Measurements from ENCODE around the gene PTCD3.
A peak's percentile ranks its signal among the peaks of the same experiment; 100 is the strongest.

PTCD3 gene

DNA sequence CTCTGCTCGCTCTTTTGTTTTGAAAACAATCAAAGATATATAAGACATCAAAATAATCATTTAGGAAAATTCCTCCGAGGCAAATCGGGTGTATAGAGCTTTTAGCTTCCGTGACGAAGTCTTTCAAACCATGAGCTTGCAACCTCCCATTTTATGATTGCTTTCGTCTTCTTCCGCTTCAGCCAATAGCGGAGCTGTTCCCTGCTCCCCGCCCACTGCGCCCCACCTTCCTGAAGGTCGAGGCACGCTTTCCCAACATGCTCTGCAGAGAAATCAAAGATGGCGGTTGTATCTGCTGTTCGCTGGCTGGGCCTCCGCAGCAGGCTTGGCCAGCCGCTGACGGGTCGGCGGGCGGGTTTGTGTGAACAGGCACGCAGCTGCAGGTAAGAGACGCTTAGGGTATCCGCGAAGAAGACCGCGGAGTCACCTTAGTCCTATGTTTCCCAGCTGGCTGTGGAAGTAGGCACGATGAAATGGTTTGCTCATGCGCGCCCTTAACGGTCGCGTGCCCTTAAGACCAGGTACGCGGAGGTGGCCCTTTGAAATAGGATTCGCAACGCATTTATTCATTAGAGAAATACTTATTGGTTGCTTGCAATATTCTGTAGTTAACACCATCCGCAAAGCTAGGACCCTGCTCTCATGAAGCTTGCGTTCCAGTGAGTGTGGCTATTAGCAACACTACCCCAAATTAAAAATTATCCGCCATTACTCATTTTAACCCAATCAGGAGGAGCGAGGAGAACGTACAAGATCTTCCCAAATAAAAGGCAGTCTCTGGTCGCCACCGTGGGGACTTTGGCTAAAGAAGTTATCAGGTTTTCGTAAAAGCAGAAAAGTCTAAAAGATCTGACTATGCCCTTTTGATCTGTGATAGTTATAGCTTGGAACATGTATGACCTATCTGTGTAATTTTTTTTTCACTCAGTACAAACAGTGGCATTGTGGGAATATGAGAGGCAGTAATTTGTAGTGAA lies at the start of gene PTCD3:
TSS of gene PTCD3 (plus strand) at position 267 of the 977 bp plus-strand sequence. CDS start at position 280, 13 bp downstream.
- DNase-seq: peak; percentile 95

DNA sequence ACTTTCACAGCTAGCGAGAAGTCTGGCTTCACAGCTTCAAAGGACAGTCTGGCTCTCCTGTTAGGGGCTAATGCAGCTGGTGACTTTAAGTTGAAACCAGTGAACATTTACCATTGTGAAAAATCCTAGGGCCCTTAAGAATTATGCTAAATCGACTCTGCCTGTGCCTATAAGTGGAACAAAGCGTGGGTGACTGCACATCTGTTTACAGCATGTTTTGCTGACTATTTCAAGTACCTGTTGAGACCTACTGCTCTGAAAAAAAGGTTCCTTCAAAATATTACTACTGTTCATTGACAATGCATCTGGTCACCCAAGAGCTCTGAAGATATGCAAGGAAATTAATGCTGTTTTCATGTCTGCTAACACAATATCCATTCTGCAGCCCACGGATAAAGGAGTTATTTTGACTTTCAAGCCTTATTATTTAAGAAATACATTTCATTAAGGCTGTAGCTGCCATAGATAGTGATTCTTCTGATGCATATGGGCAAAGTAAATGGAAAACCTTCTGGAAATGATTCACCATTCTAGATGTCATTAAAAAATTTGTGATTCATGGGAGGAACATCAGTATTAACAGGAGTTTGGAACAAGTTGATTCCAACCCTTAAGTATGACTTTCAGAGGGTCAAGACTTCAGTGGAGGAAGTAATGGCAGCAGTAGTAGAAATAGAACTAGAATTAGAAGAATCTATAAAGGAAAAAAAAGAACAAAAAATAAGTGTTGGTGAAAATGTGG lies 49.3 kb upstream of the PTCD3 start:
- no peak for DNase-seq

DNA sequence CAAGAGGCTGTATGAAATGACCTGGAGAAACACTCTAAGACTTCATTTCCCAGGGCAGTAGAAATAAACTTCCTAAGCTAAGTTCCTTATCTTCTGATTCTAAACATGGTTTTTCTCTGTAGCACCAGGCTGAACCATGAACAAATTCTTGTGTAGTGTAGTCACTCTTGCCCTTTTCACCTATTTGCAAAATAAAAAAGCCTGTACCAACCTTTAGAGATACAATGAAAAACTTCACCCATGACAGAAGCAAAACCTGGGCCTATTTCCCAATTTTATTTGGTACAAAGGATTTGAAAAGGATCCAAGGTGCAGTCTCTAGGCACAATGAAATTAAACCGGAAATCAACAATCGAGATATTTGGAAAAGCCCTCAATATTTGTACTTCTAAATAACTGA lies 44.0 kb upstream of the PTCD3 start:
- DNase-seq: no peak

DNA sequence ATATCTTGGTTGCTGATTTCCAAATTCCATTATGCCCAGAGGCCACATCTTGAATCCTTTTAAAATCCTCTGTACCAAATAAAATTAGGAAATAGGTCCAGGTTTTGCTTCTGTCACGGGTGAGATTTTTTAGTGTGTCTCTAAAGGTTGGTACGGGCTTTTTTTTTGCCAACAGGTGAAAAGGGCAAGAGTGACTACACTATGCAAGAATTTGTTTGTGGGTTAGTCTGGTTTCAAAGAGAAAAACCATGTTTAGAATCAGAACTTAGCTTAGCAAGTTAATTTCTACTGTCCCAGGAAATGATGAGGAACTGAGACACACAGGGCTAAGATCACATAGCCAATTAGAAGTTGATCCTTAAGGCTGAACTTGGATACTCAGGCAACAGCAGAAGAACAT lies 42.0 kb upstream of the PTCD3 start:
- DNase-seq: no peak

DNA sequence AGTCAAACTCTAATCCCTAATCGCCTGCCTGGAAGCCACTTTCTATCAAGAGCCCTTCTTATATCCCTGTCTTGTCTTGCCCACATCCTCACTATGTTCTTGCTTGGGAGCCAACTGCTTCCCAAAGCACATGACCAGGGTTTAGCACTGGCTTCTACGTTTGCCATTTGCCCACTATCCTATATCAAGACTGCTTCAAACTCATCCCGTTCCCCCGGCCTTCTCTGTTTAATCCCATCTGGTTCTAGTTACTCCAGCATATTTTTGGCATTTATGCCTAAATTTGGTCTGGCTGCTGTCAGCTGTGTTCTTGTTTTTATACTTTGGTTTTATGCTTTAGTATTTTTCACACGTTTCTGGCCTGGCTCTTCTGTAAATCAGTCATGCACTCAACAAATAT lies 40.5 kb upstream of the PTCD3 start:
- no peak for DNase-seq

DNA sequence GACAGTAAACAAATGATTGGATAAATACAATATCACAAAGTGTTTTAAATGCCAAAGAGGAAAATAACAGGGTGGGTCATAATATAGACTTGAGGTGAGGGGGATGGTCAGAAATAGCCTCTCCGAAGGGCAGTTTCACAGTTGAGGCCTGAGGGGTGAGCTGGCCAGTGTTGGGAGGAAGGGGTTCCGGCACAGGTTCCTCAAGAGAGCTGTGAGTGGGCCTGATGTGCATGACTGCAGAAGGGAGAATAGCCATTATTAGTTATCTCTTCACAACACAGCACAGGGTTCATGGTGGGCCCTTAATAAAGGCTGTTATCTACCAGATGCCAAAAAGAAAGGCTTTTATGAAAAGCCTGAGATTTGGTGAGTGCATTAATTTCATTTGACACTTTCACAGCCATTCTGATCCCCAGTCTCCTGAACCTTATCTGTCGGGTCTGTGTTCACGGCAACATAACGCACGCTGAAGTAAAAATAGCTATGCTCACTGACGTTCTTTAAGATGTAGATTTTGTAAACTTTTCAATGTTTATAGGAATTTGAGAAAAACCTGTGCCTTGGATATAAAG lies 39.9 kb upstream of the PTCD3 start:
- DNase-seq: no peak

DNA sequence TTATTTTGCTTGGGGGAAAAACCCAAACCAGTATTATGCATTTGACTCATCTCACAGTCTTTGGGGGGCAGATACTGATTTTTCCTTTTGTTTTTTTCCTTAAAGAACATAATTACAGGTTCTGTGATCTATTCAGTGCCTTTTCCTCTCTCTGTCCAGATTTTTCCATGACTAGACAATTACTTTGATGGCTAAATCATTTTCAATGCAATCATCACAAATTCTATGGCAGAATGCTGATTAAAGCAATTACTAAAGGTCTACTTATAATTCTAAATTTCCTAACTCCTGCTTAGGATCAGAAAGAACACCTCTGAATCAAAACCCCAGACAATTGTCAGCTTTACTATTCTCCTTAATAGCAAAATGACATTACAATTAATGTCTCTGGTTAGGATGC lies 39.1 kb upstream of the PTCD3 start:
- DNase-seq: no peak

DNA sequence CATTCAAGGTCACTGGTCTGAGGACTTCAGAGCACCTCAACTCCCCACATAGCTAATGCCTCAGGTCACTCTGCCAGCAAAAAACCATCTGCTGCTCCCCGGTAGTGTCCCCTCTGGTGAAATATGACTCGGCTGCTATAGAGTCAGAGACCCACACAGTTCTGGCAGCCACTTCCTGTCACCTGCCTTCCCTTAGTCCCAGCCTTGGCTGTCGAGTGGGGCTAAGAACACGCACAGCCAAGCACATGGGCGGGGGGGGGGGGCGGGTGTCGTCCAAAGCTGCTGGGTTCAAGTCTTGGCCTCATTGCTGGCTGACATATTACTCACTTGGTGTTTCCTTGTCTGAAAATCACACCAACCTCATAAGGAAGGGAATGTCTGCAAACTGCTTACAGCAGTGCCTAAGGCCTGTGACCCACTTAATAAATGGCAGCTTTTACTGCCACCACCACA lies 37.9 kb upstream of the PTCD3 start:
- peak; percentile 70 for DNase-seq

DNA sequence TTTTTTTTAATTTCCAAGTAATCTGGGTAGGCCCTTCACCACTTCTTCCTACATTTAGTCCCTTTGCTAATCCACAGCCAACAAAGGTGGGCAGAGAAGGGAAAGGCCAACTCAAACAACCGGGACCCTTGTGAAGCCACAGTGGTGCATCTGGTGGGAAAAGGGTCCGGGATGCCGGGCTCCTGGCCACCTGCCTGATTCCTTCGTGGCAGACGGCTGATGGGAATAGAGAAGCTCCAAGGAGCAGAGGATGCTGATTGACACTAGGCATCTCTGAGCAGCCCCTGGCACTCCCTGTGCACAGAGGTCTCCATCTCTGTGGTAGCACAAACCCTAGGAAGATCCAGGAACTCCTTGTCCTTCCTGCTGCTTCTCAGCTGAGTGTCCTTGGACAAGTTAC lies 37.4 kb upstream of the PTCD3 start:
- DNase-seq: no peak

DNA sequence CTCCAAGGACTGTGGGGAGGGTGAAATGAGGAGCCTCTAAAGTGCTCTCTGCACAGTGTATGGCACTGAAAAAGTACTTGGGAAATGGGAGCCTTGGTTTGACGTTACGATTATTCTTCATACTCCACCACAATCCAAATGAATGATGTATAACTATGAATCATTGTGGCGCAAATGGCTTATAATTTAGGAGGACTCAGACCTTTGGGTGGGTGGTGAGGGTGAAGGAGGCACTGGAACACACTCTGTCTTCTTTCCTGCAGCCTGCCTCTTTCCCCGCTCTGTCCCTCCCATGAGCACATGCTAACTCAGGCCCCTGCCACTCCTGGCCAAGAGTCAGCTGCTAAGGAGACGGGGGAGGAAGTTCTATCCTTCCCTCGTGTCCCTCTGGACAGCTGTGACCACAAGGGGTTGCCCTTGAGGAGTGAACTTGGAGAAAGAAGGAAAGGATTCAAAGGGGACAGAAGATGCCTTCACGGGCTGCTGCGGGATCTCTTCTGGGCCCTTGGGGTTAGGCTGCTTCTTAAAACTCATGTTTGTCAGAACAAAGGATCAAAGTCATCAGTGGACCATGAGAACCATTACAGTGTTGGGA lies 36.8 kb upstream of the PTCD3 start:
- no peak for DNase-seq

DNA sequence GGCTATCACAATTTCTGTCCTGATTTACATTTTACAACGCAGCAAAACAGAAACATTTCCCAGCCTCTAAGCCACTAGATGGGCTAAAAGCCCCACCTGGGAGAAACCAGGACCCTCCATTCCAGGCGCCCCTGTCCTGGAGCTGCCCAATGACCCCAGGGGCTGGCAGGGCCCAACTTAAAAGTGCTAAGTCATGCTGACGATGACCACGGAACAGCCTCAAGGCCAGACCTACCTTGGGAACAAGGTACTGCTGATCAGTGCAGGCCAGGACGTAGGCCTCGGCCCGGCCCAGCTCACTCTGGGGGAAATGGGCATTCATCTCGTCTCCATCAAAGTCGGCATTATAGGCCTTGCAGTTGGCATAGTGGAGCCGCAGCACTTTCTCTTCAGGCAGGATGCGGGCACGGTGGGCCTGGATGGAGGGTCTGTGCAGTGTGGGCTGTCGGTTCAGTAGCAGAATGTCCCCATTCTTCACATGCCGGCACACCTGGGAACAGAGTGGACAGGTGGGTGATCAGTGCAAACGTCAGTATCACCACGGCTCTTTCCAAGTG lies 36.2 kb upstream of the PTCD3 start:
- DNase-seq: no peak

DNA sequence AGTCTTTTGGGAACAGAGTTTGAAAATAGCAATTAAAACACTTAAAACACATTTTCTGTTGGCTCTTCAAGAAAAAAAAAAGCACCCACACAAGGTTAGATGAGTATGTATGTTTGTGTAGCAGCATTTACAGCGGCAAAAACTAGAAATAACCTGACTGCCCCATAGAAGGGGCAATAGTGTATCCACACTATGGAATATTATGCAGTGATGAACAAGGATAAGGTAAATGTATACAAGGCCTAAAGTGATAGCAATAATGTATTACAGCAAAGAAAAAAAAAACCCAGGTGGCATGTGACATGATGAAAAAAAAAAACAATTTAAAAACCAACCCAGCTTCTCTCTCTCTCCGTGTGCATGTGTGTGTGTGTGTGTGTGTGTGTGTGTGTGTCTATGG lies 35.2 kb upstream of the PTCD3 start:
- DNase-seq: no peak

DNA sequence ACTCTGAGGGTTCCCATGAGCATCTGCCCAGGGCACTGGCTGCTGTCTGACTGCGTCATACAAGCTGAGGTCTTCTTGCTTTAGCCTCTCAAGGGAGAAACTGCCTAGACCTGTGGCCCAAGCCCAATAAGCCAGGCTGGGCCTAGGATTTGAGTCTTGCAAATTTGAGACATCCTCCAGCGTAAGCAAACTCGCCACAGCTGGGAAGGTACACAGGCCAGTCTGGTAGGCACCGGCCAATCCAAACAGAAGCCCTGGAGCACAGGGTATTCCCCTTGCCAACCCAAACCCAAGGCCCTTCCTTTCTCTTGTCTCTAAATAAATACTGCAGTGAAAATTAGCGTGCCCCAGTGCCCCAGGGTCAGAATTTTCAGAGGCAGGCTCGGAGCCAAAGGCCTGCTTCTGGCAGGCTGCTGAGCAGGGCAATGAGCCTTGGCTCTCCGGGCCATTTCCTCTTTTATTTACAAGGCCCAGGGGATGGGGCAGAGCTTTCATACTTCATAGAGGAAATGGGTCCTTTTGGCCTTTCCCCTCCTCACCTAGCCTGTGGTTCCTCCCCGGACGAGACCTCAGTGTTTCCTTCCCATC lies 33.7 kb upstream of the PTCD3 start:
- no peak for DNase-seq

DNA sequence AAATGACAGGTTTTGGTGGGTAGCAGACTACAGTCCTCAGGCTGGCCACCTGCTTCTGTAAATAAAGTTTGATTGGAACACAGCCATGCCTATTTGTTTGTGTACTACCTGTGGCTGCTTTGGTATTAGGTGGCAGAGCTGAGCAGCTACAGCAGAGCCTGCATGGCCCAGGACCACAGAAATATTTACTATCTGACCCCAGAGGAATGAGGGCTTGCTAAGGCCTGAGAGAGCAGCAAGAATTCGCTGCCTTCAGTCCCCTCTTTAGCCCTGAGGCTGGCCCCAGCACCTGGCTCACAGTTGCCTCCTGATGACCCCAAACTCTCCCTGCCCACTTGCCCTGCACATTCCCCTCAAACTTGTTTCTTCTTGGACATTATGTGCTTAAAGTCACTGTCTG lies 32.8 kb upstream of the PTCD3 start:
- no peak for DNase-seq

DNA sequence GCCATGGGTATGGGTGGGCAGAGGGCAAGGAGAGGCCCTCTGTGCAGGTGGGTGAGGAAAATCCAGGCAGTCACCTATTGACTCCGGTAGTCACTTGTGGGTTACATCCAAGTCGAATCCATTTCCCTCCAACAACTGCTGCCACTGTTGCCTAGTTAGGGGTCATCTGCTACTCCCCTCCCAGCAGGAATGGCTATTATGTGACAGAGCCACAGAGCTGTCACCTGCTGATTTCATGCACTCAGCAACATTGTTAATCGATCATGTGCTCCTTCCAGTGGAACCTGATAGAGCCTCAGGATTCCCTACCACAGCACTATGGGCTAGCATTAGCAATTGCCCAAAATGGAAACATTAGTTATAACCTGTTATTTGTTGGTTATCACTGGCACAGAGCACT lies 31.8 kb upstream of the PTCD3 start:
- DNase-seq: no peak

DNA sequence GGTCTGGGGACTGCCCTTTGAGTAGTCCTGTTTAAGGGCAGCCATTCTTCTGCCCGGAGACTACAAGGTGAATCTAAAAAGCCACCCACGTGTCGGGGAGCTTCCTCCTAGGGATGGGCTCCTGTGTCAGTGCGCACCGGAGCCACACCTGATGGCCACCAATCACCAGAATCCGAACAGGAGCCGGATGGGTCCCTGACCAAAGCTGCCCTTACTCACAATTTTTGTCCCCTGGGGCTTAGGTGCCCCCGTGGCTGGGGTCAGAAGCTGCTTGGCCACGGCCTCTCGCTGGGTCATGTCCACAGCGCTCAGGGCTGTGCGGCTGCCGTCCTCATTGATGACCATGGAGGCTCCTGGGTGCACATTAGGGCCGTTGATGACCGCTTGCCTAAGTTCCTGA lies 31.2 kb upstream of the PTCD3 start:
- no peak for DNase-seq

DNA sequence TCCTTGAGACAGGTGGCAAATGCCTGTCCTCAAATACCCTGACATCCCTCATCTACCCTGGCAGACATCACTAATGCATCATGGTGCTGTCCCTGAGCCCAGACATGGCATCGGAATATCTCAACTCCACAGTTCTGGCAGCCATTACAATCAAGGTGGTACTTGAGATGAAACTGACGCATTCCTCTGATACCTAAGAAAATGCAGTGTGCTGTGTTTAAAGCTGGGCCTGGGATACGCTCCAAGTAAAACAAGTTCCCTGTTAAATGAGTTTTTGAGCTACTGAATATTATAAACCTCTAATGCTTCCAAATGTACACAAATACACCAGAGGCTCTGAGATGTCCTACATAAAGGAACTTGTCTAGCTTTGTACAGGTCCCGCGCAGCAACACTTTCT lies 30.1 kb upstream of the PTCD3 start:
- DNase-seq: no peak

DNA sequence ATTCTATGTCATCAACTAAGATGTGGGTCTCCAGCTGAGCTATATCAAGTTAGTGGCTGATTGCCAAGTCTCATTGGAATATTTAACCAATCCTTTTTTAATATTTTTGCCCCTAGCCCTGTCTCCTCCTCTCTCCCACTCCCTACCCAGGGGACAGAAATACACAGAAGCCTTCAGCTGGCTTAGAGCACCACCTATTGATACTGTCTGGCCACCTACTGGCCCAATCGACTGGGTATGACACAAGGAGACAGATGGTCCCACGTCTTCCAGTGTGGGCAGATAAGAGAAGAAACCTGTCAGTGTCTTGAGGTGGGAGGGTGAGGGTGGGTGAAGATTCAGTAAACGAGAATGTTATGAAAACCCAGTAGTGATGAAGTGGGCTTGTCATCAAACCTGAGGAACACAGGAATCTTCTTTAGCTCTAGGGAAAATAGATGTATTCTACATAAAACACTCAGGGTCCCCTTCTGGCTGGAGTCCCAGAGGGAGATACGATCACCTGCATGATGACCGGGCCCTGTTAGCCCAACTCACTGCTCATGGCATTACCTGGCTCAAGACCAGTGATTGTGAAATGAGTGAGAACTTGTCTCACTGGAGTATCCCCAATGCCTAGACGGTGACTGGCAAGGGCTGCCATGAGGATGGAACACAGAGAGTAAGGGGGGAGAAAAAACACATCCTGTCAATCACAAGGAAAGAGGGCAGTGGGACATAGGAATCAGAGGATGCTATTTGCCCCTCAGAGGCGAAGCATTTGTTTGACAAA lies 27.1 kb upstream of the PTCD3 start:
- DNase-seq: no peak

DNA sequence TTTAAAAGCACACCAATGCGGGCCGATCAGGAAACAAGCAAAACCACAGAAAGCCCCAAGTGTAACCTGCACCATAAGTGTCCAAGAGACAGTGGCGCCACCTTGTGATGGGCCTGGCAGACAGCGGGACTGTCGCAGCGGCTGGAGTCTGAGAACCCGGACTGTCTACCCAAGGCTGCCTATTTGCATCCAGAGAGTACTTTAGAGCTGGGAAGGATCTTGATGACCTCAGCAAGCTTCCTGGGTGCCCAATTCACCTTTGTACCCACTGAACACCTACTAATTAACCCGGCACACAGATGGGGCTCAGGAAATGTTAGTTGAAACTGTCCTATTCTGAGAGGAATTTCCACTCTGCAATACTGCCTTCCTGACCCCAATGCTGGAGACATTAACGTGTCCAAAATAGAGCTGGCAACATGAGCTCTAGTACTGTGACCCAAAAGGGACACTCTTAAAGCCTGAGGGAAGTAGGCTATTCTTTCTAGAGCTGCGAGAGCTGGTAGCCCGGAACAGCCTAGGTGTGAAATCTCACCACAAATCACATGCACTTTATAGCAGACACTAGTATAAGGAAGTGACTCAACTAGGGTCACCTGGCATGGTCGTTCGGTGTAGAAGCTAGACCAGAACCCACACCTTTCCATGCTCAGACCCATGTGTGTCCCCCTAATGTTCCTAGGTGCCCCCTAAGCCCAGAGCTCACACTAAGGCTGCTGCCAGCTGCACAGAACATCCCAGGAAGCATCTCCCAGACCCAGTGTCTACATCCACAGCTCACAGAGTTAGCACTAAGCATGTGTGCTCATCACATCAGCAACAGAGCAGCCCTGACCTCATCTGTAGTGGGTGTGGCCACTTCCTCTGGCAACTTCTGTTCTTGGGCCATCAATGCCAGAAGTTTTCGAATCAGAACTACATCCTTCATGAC lies 25.8 kb upstream of the PTCD3 start:
- peak; percentile 87 for DNase-seq

DNA sequence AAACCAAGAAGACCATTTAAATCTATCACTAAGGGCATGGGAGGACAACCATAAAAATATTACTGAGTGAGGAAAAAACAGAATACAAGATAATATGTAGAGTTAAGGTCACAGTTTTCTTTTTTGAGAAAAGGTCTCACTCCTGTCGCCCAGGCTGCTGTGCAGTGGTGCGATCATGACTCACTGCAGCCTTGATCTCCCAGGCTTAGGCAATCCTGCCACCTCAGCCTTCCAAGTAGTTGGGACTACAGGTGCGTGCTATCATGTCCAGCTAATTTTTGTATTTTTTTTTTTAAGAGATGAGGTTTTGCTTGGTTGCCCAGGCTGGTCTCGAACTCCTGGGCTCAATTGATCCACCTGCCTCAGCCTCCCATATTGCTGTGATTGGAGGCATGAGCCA lies 24.3 kb upstream of the PTCD3 start:
- DNase-seq: no peak

DNA sequence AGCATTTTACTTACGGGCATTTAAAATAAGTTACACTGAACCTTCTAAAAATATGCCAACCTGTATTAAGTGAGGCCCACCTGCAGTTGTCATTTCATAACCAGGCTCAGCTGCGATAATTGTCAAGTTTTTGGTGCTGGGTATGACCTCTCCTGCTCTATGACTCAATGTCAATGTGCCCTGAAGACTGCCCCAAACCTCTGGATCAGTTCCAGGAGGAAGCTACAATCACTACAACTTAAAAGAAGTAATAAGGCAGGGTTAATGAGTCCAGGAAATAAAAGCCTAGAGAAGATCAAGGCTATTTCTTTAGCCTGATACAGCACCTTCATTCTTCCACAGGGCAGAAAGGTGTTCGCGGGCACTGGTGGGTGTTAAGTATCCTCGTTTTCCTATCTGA lies 23.3 kb upstream of the PTCD3 start:
- DNase-seq: no peak

All from activated CD8-positive, alpha-beta memory T cell treated with anti-CD3 and anti-CD28 coated beads for 24 hours (primary cell).